ENCODE measurements around the gene TGFBR3. TPM values are rescaled to one million over a fixed set of nuclear protein-coding genes. Genes with fewer than 3 reads are reported as not detected.

Gene TGFBR3
- total and polyA plus RNA-seq, 10 donors = 5.2 to 254 (median 166) TPM

DNA sequence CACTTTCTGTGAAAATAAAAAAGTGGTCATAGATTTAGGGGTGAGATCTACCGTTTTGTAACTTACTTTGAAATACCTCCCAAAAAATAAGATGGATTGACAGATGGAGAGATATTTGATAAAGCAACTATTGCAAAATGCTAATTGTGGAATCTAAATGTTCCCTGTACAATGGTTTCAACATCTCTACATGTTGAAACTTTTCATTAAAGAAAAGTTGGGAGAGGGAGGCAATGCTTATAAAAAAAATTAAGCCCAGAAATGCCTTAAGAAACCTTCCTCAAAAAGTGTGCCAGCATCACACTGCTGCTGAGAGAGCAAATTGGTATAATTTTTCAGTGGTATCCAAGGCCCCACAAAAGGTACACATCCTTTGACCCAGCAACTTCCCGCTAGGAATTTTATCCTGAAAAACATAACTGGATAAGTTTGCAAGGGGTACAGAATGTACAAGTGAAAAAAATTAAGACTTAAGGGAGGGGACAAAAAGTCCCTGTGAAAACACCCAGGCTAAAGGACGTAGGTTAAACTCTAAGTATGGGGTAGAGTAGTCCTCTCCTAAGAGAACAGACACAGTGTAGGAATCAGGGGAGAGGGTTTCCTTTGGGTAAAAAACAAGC, 84.3 kb downstream of the TGFBR3 start:
- 74 to 84% (median 77%) methylated on average over 3 of the region's 3 CpGs for WGBS, 5 donors
- H3K27me3 ChIP-seq (replicated peaks in 1 of 7) = no peaks in the 10 kb centered on the region
- H3K9me3 ChIP-seq = no peaks in the 10 kb centered on the region
- H3K36me3 ChIP-seq = peaks cover 0 to 8% (median 3%) of the 10 kb centered on the region in 6 donors
- peaks cover 23 to 87% (median 69%) of the 10 kb centered on the region in 6 donors for H3K4me1 ChIP-seq
- no peak for TF ChIP-seq POLR2AphosphoS5 (IDR thresholded peaks at IDR 0.05)
- no peak for TF ChIP-seq POLR2A (IDR thresholded peaks at IDR 0.05)
- TF ChIP-seq CTCF (IDR thresholded peaks at IDR 0.05 in 8 of 11, conservative IDR thresholded peaks at IDR 0.05 in 3 of 11) = no peak
- no peak for DNase-seq
- H3K27ac ChIP-seq = peak overlapping the region in 6 of 8 donors; percentile 10 to 86 (median 76)
- intact Hi-C loops (cut with DNase I; ENCODE audit: low total_unique reads) = no loop called here
- no peak overlapping the region for H3K4me3 ChIP-seq

DNA sequence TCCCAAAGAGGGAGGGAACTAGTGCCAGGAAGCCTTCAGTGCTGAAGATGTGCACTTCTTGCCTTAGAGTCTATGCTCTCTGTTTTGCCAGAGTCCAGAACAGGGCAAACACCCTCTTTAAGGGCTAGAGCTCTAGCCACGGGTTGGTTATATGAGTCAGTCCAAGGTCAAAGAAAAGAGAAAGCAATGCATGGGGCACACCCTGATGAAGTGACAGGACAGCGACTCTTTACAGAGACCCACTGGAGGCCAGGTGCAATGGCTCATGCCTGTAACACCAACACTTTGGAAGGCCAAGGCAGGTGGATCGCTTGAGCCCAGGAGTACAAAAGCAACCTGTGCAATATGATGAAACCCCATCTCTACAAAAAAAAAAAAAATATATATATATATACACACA, 86.1 kb downstream of the TGFBR3 start:
- H3K27me3 ChIP-seq (replicated peaks in 1 of 7) = no peaks in the 10 kb centered on the region
- no peak for TF ChIP-seq POLR2A (IDR thresholded peaks at IDR 0.05)
- TF ChIP-seq POLR2AphosphoS5 (IDR thresholded peaks at IDR 0.05) = no peak
- TF ChIP-seq CTCF (IDR thresholded peaks at IDR 0.05 in 8 of 11, conservative IDR thresholded peaks at IDR 0.05 in 3 of 11) = no peak
- no peak overlapping the region for H3K4me3 ChIP-seq
- H3K9me3 ChIP-seq = no peaks in the 10 kb centered on the region
- H3K36me3 ChIP-seq = peaks cover 0 to 17% (median 5%) of the 10 kb centered on the region in 6 donors
- WGBS, 5 donors = 73 to 91% (median 78%) methylated on average over 3 of the region's 3 CpGs
- intact Hi-C loops (cut with DNase I; ENCODE audit: low total_unique reads) = no loop called here
- peak overlapping the region in 6 of 8 donors; percentile 30 to 89 (median 64) for H3K27ac ChIP-seq
- no peak for DNase-seq
- peaks cover 14 to 85% (median 65%) of the 10 kb centered on the region in 6 donors for H3K4me1 ChIP-seq

DNA sequence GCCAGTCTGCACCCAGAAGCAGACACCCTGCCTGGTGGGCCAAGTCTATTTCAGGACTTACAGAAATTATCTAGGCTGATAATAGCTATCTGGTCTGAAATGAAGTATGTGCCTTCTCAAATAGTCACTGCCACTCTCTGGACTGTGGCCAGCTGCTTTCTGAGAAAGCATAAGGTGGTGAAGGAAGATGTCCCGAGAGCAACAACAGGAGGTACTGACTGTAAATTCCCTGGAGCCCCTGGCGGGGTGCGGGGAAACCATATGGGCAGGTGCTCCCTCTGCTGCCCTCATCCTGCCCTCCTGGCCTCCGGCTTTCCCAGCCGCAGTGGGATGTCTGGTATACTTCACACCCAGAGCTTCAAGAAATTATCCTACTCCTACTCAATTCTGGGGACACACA, 86.8 kb downstream of the TGFBR3 start:
- peaks cover 0 to 17% (median 5%) of the 10 kb centered on the region in 6 donors for H3K36me3 ChIP-seq
- H3K27me3 ChIP-seq (replicated peaks in 1 of 7) = no peaks in the 10 kb centered on the region
- intact Hi-C loops (cut with DNase I; ENCODE audit: low total_unique reads) = no loop called here
- H3K4me3 ChIP-seq = no peak overlapping the region
- no peaks in the 10 kb centered on the region for H3K9me3 ChIP-seq
- H3K4me1 ChIP-seq = peaks cover 10 to 83% (median 59%) of the 10 kb centered on the region in 6 donors
- TF ChIP-seq POLR2AphosphoS5 (IDR thresholded peaks at IDR 0.05) (peak in 1 of 3 donors; percentile 19), CTCF (IDR thresholded peaks at IDR 0.05 in 8 of 11, conservative IDR thresholded peaks at IDR 0.05 in 3 of 11) (no peak), POLR2A (IDR thresholded peaks at IDR 0.05) (no peak)
- H3K27ac ChIP-seq = peak overlapping the region in 7 of 8 donors; percentile 2 to 89 (median 55)
- no peak for DNase-seq
- 83 to 94% (median 84%) methylated on average over 5 of the region's 5 CpGs for WGBS, 5 donors

DNA sequence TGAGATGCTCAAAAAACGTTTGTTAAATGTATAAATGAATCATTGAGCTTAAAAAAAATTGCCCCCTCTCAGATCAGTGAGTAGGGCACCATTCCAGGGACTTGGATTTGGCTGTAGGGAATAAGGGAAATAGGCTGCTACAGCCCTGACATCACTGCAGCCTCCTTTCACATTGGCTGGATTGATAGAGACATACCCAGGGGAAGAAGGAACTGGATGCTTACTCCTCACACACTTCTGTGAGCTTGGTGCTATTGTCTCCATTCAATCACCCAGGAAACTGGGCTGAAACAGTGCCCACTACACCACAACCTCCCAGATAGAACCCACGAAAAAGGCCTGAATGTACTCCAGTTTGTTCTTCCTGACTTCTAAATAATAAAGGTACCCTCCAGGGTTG, 87.2 kb downstream of the TGFBR3 start:
- H3K27ac ChIP-seq = peak overlapping the region in 7 of 8 donors; percentile 2 to 89 (median 55)
- H3K4me3 ChIP-seq = no peak overlapping the region
- H3K27me3 ChIP-seq (replicated peaks in 1 of 7) = no peaks in the 10 kb centered on the region
- H3K4me1 ChIP-seq = peaks cover 8 to 80% (median 55%) of the 10 kb centered on the region in 6 donors
- no peaks in the 10 kb centered on the region for H3K9me3 ChIP-seq
- intact Hi-C loops (cut with DNase I; ENCODE audit: low total_unique reads) = no loop called here
- peaks cover 0 to 17% (median 5%) of the 10 kb centered on the region in 6 donors for H3K36me3 ChIP-seq
- DNase-seq = no peak
- TF ChIP-seq POLR2A (IDR thresholded peaks at IDR 0.05) (no peak), CTCF (IDR thresholded peaks at IDR 0.05 in 8 of 11, conservative IDR thresholded peaks at IDR 0.05 in 3 of 11) (no peak), POLR2AphosphoS5 (IDR thresholded peaks at IDR 0.05) (no peak)
- WGBS, 5 donors = 46 to 69% (median 57%) methylated on average over 2 of the region's 2 CpGs
